Suprapubic skin (tissue), 4 donors: ENCODE data around the gene FBXL20.

ENCODE experiments used
- CTCF ChIP-seq, 2 donors: fragments of 200-600 bp in 1 of 2; fragments of 450-650 bp in 1 of 2; sonication (generic) in 1 of 2; IDR thresholded peaks; one replicate each; pipeline ENCODE4 v1.5.1; 2016 to 2019; ENCODE audit warnings: antibody characterized with exemption in 2 of 2, mild to moderate bottlenecking in 1 of 2, moderate library complexity in 1 of 2
- POLR2A ChIP-seq, 2 donors: fragments of 450-650 bp; IDR thresholded peaks; one replicate each; pipeline ENCODE4 v1.6.1; 2017; ENCODE audit warnings: antibody characterized with exemption in 2 of 2, mild to moderate bottlenecking in 2 of 2, moderate library complexity in 2 of 2
- POLR2AphosphoS5 ChIP-seq, 3 donors: sonication (generic); formaldehyde crosslinking; IDR thresholded peaks; one replicate each; pipeline ENCODE4 v1.6.1; 2017; ENCODE audit warnings: antibody characterized with exemption in 3 of 3

DNA sequence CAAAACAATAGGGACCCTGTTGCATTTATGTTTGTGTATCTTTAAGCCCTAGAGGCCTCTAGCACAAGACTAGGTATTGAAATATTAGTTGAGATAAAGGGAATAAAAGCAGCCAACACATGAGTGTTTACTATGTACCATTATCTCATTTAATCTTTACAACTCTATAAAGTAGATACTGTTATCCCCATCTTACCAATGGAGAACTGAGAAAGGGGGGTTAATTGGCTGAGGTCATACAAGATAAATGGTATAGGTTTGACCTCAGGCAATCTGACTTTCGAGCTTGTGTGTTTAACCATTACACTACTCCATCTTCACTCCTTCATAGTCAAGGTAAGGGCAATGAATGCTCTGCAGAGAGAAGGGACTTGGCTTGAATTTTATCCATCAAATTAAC is 149.4 kb downstream of the FBXL20 start:
- TF ChIP-seq POLR2A (IDR thresholded peaks at IDR 0.05) (no peak), POLR2AphosphoS5 (IDR thresholded peaks at IDR 0.05) (no peak), CTCF (IDR thresholded peaks at IDR 0.05) (no peak)
